ENCODE data around the gene ATP2B1. TPM values are rescaled to one million over a fixed set of nuclear protein-coding genes. Genes with fewer than 3 reads are reported as not detected.

ATP2B1 gene
- total RNA-seq, 1 experiment from 2014 or later, result 20.6 TPM

GRCh38 chr12:89669197-89669596 is 39.4 kb downstream of the ATP2B1 start:
- no peak overlapping the region for H3K18ac ChIP-seq (ENCODE audit: insufficient read length, low read depth, low read length)
- no peaks in the 10 kb centered on the region for H3K23me2 ChIP-seq (ENCODE audit: insufficient read length, low read depth, low read length, poor library complexity, severe bottlenecking)
- Mint-ChIP-seq H3K4me1 (peaks cover 8 to 9% of the 10 kb centered on the region in 2 experiments), H3K27me3 (ENCODE audit: low read depth) (no peaks in the 10 kb centered on the region), H3K36me3 (ENCODE audit: insufficient read depth in 1 of 3, low read depth in 3 of 3) (no peaks in the 10 kb centered on the region), H3K9me3 (no peaks in the 10 kb centered on the region; a peak in 1 of 5 replicates), H3K27ac (no peak overlapping the region), H3K4me3 (no peak overlapping the region)
- no peak overlapping the region for H3T11ph ChIP-seq (ENCODE audit: low read length)
- H3K9ac ChIP-seq (ENCODE audit: extremely low read depth, insufficient read length, low read length), result no peak overlapping the region
- H3K4me1 ChIP-seq (ENCODE audit: insufficient read depth, low read length), result no peaks in the 10 kb centered on the region
- no peaks in the 10 kb centered on the region for H4K20me1 ChIP-seq (ENCODE audit: control insufficient read depth, insufficient read depth, insufficient read length)
- H3K23ac ChIP-seq (ENCODE audit: insufficient read length, low read depth, low read length), result no peak overlapping the region
- no peak overlapping the region for H2BK12ac ChIP-seq (ENCODE audit: insufficient read length, low read depth, low read length)
- no peak for TF ChIP-seq CTCF (conservative IDR thresholded peaks at IDR 0.05)
- H4K8ac ChIP-seq (replicated peaks; ENCODE audit: insufficient read length, low read depth, low read length), result no peak overlapping the region
- H2BK15ac ChIP-seq (ENCODE audit: low read depth, low read length), result no peak overlapping the region
- no peak overlapping the region for H2AK5ac ChIP-seq (ENCODE audit: insufficient read length, low read length)
- H2BK20ac ChIP-seq (ENCODE audit: low read depth, low read length, poor library complexity, severe bottlenecking), result no peak overlapping the region
- no peak overlapping the region for H3K14ac ChIP-seq (ENCODE audit: insufficient read depth, low read length)
- WGBS (ENCODE audit: extremely low coverage, insufficient read length, low lambda C conversion rate), result no CpG with 5 or more reads among the region's 6 CpGs
- no peak overlapping the region for H4K5ac ChIP-seq (ENCODE audit: insufficient read length, low read depth, low read length)
- no peak overlapping the region for H3K56ac ChIP-seq (ENCODE audit: insufficient read length, low read depth, low read length)
- no peak overlapping the region for H4K91ac ChIP-seq (ENCODE audit: insufficient read length, low read depth, low read length)
- no peak for DNase-seq
- no peak overlapping the region for H2AFZ ChIP-seq (ENCODE audit: low read length)
- H3K9me3 ChIP-seq (ENCODE audit: control insufficient read depth, low read depth, low read length), result no peaks in the 10 kb centered on the region
- no peak overlapping the region for H2BK5ac ChIP-seq (ENCODE audit: insufficient read length, low read length)
- no peak overlapping the region for H2BK120ac ChIP-seq (ENCODE audit: low read depth, low read length, poor library complexity, severe bottlenecking)
- peaks cover 2% of the 10 kb centered on the region for H3K79me1 ChIP-seq (ENCODE audit: insufficient read depth, low read depth, low read length, poor library complexity, severe bottlenecking)
- H3K79me2 ChIP-seq (ENCODE audit: insufficient read depth, low read length), result no peaks in the 10 kb centered on the region; the same call in 1 of the 2 replicates
- no peak overlapping the region for H3K4me2 ChIP-seq (ENCODE audit: insufficient read depth, insufficient read length, low read length)
- H3K27me3 ChIP-seq (ENCODE audit: insufficient read depth, low read length), result no peaks in the 10 kb centered on the region
- H3K27ac ChIP-seq (ENCODE audit: insufficient read length, low read depth, low read length), result no peak overlapping the region
- H3K4ac ChIP-seq (ENCODE audit: low read depth, low read length), result no peak overlapping the region
